GM12891 (cell line): ENCODE measurements around the gene PBXIP1.

Experiments used
- DNase-seq: peaks from one replicate; pipeline ENCODE4 v3.0.0; 2011; ENCODE audit warnings: low spot score; ENCODE audit not compliant: insufficient read length
- FAIRE-seq: peaks from 2 replicates; lab custom pipeline; 2011; peaks lifted over from hg19 to GRCh38; lab: Jason Lieb, UNC
- PAX5 ChIP-seq: IDR thresholded peaks from 2 replicates; pipeline ENCODE4 v1.6.1; 2011; ENCODE audit warnings: low read length, moderate library complexity, mild to moderate bottlenecking; ENCODE audit not compliant: insufficient read depth, severe bottlenecking
- POLR2A ChIP-seq: IDR thresholded peaks from 2 replicates; pipeline ENCODE4 v1.6.1; 2011; ENCODE audit warnings: low read depth, low read length, control low read depth
- POLR2AphosphoS5 ChIP-seq: IDR thresholded peaks from 2 replicates; pipeline ENCODE4 v1.6.1; 2011; ENCODE audit warnings: low read depth, low read length, control low read depth
- POU2F2 ChIP-seq: IDR thresholded peaks from 2 replicates; pipeline ENCODE4 v1.6.1; 2011; ENCODE audit warnings: low read depth, mild to moderate bottlenecking, control low read depth, low read length, moderate library complexity
- SPI1 ChIP-seq: IDR thresholded peaks from 2 replicates; pipeline ENCODE4 v1.6.1; 2011; ENCODE audit warnings: low read depth, low read length, control low read depth
- TAF1 ChIP-seq: IDR thresholded peaks from 2 replicates; pipeline ENCODE4 v1.6.1; 2011; ENCODE audit warnings: low read depth, low read length, control low read depth

PBXIP1 gene

GRCh38 chr1:154958036-154958435 lies 2.1 kb upstream of the PBXIP1 start:
- TF ChIP-seq POLR2A (no peak), TAF1 (no peak), POU2F2 (no peak), POLR2AphosphoS5 (no peak), PAX5 (no peak), SPI1 (no peak)
- DNase-seq (no peak), FAIRE-seq (no peak)

GRCh38 chr1:154957091-154957657 lies 1.3 kb upstream of the PBXIP1 start:
- TF ChIP-seq POLR2AphosphoS5 (no peak), SPI1 (no peak), PAX5 (no peak), POU2F2 (no peak), TAF1 (no peak), POLR2A (no peak)
- DNase-seq (no peak), FAIRE-seq (no peak)

GRCh38 chr1:154956544-154956941 lies 644 bp upstream of the PBXIP1 start:
- TF ChIP-seq SPI1 (no peak), POU2F2 (no peak), POLR2A (no peak), POLR2AphosphoS5 (no peak), TAF1 (no peak), PAX5 (no peak)

GRCh38 chr1:154955039-154955717 lies 721 bp downstream of the PBXIP1 start:
- TF ChIP-seq POLR2AphosphoS5 (no peak), SPI1 (peak; percentile 69)
- DNase-seq (peak; percentile 56), FAIRE-seq (peak; percentile 66)

More at GRCh38 chr1:154956544-154956941, 644 bp upstream of the PBXIP1 start:
- FAIRE-seq (no peak), DNase-seq (no peak)

- DNase-seq (no peak), FAIRE-seq (no peak)
- no peak for TF ChIP-seq PAX5
- TF ChIP-seq SPI1, result peak; percentile 29; the same call in 1 of the 2 replicates
- no peak for TF ChIP-seq POLR2AphosphoS5
- no peak for TF ChIP-seq POLR2A
- TF ChIP-seq POU2F2, result no peak
Observed at GRCh38 chr1:154954541-154954940, 1.4 kb downstream of the PBXIP1 start.

- no peak for FAIRE-seq
- TF ChIP-seq PAX5 (no peak), SPI1 (no peak), POLR2AphosphoS5 (no peak), POU2F2 (no peak), POLR2A (no peak), TAF1 (no peak)
- no peak for DNase-seq
Observed at GRCh38 chr1:154953611-154954038, 2.3 kb downstream of the PBXIP1 start.

GRCh38 chr1:154952664-154953063 lies 3.2 kb downstream of the PBXIP1 start:
- no peak for FAIRE-seq
- TF ChIP-seq SPI1, result no peak
- no peak for DNase-seq

- no peak for FAIRE-seq
- no peak for TF ChIP-seq POLR2A
- 0 out of 2 replicates have a peak, but pooled peaks have one; percentile 13 for TF ChIP-seq SPI1
- DNase-seq, result no peak
Observed at GRCh38 chr1:154951901-154952657, 3.8 kb downstream of the PBXIP1 start.

- no peak for TF ChIP-seq PAX5
- TF ChIP-seq POLR2AphosphoS5, result no peak
- no peak for TF ChIP-seq SPI1
- DNase-seq, result no peak
Observed at GRCh38 chr1:154948079-154948478, 7.8 kb downstream of the PBXIP1 start.

GRCh38 chr1:154945962-154946850 lies 9.7 kb downstream of the PBXIP1 start:
- DNase-seq, result no peak
- TF ChIP-seq PAX5 (no peak), POU2F2 (no peak), POLR2A (no peak), SPI1 (no peak), POLR2AphosphoS5 (no peak), TAF1 (no peak)
- no peak for FAIRE-seq

More at GRCh38 chr1:154948079-154948478, 7.8 kb downstream of the PBXIP1 start:
- FAIRE-seq, result no peak
